Right lobe of liver (tissue), 6 donors: ENCODE data around the gene PHF1. TPM values are rescaled to one million over a fixed set of nuclear protein-coding genes. Genes with fewer than 3 reads are reported as not detected.
"Not testable (repeated sequence)": the region's sequence is repeated elsewhere in the genome, so short reads cannot be mapped to it uniquely, and the experiment has no call there.

Experiments
- ATAC-seq, 4 donors: fragments of 200-7000 bp; cut with Tn5 transposase; one replicate each; pipeline ENCODE4 v1.9.1; 2020; ENCODE audit warnings: mild to moderate bottlenecking in 4 of 4, moderate library complexity in 4 of 4
- DNase-seq, 3 donors: peaks; one replicate each; pipeline ENCODE4 v3.0.0-alpha.2; 2020
- H3K27ac ChIP-seq, 3 donors: fragments of 200-600 bp; one replicate each; pipeline ENCODE4 v1.8.0; 2022
- H3K27me3 ChIP-seq, 2 donors: fragments of 200-600 bp; one replicate each; pipeline ENCODE4 v1.8.0; 2022
- H3K36me3 ChIP-seq, 4 donors: fragments of 200-600 bp; sonication (generic) in 1 of 4; one replicate each; pipeline versions ENCODE4 v1.5.1 to v1.8.0; 2017 to 2022; ENCODE audit warnings: control low read depth in 1 of 4
- H3K4me1 ChIP-seq, 4 donors: fragments of 200-600 bp; sonication (generic) in 1 of 4; one replicate each; pipeline versions ENCODE4 v1.5.1 to v1.8.0; 2017 to 2022; ENCODE audit warnings: control low read depth in 1 of 4
- H3K4me3 ChIP-seq, 3 donors: fragments of 200-600 bp; one replicate each; pipeline ENCODE4 v1.8.0; 2022
- H3K9me3 ChIP-seq, 4 donors: fragments of 200-600 bp; sonication (generic) in 1 of 4; one replicate each; pipeline versions ENCODE4 v1.5.1 to v1.8.0; 2017 to 2022; ENCODE audit warnings: control low read depth in 1 of 4
- POLR2A ChIP-seq: fragments of 450-650 bp; IDR thresholded peaks from one replicate; pipeline ENCODE4 v1.6.1; 2017; ENCODE audit warnings: antibody characterized with exemption, mild to moderate bottlenecking
- WGBS: methylation state at CpG from one replicate; pipeline ENCODE4 v1.1.6; 2018; ENCODE audit warnings: low coverage, low lambda C conversion rate; ENCODE audit not compliant: insufficient coverage; ENCODE audit errors: missing lambda C conversion rate; 5-methylcytosine and 5-hydroxymethylcytosine counted together
- intact Hi-C, 2 donors: fragments of 100-400 bp; cut with DNase I; formaldehyde crosslinking; loops; one replicate each; pipeline versions ENCODE4 v1.11.2 to v1.14.1; 2022
- total RNA-seq, 6 experiments: library from RNA; depleted of rRNA in 2 of 6; stranded (reverse); fragments of >200 nt in 2 of 6; fragmentation: NEBNext Ultra II Directional in 3 of 6; extraction: Animal tissue kit (Norgen Biotek cat#: 25700) in 3 of 6; gene quantifications; one replicate each; pipeline versions ENCODE4 v1.1.0 to v1.2.4, GENCODE V29; 2016 to 2023
- TF ChIP-seq, protein P1 (sequence below), 4 donors: fragments of 200-600 bp in 3 of 4; fragments of 450-650 bp in 1 of 4; IDR thresholded peaks; one replicate each; pipeline versions ENCODE4 v1.5.1 to v1.8.0; 2016 to 2022; ENCODE audit warnings: antibody characterized with exemption in 4 of 4, mild to moderate bottlenecking in 2 of 4
- donor health status: DM: no; HTN: yes; CAD: no.
- donor health status: DM: no; HTN: no; CAD: no.
- donor health status: DM: no; HTN: no; CAD: no.
- donor health status: DM: no; HTN: yes; CAD: no.
- donor health status: DM: no; HTN: yes; CAD: no.

The PHF1 gene
- total RNA-seq, 6 experiments from 2014 or later = 14.7 to 21.3 (median 18.3) TPM

DNA sequence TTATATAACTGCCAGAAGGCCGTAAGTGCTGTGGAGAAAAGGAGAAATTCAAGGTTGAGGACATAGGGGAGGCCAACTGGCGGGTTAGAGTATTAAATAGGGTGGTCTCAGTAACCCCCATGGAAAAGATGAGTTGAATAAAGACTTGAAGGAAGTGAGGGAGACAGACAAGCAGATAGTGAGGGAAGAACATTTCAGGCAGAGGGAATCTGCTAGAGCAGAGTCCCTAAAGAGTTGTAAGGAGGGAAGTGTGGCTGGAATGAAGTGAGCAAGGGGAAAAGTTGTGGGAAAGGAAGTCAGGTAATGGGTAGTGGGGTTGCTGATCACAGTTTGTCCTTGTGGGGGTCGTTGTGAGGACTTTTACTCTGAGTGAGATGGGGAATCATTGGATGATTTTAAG is 17.8 kb upstream of the PHF1 start:
- no peaks in the 10 kb centered on the region for H3K9me3 ChIP-seq
- no peak for ATAC-seq
- H3K36me3 ChIP-seq = no peaks in the 10 kb centered on the region
- no peak overlapping the region for H3K4me3 ChIP-seq
- no peak for DNase-seq
- H3K4me1 ChIP-seq = peaks cover 0 to 9% (median 3%) of the 10 kb centered on the region in 4 donors
- H3K27me3 ChIP-seq = no peaks in the 10 kb centered on the region
- no peak for TF ChIP-seq POLR2A
- intact Hi-C loops = no loop called here
- H3K27ac ChIP-seq = no peak overlapping the region
- WGBS = 61% methylated on average over 3 of the region's 3 CpGs

DNA sequence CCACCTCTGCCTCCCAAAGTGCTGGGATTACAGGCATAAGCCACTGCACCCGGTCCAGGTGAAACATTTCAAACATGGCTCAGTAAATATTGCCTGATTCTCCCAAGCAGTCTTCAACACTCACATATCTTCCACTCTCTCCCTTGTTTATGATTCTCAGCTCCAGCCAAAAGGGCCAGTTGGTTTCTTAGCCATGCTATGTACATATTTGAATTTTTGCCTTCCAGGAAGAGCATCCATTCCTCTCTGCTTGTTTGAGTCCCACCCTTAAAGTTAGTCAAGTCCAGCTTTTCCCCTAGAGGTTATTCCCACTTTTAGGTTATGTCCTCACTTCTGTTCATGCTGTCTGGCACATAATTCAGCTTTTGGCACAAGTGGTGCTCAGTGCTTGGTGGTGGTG is 13.3 kb upstream of the PHF1 start:
- no peak for TF ChIP-seq POLR2A
- TF ChIP-seq, protein P1, sequence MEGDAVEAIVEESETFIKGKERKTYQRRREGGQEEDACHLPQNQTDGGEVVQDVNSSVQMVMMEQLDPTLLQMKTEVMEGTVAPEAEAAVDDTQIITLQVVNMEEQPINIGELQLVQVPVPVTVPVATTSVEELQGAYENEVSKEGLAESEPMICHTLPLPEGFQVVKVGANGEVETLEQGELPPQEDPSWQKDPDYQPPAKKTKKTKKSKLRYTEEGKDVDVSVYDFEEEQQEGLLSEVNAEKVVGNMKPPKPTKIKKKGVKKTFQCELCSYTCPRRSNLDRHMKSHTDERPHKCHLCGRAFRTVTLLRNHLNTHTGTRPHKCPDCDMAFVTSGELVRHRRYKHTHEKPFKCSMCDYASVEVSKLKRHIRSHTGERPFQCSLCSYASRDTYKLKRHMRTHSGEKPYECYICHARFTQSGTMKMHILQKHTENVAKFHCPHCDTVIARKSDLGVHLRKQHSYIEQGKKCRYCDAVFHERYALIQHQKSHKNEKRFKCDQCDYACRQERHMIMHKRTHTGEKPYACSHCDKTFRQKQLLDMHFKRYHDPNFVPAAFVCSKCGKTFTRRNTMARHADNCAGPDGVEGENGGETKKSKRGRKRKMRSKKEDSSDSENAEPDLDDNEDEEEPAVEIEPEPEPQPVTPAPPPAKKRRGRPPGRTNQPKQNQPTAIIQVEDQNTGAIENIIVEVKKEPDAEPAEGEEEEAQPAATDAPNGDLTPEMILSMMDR (IDR thresholded peaks at IDR 0.05) = no peak
- peaks cover 0 to under 1% (median 0%) of the 10 kb centered on the region in 4 donors for H3K4me1 ChIP-seq
- ATAC-seq (no peak), DNase-seq (no peak)
- H3K9me3 ChIP-seq = no peaks in the 10 kb centered on the region
- no peaks in the 10 kb centered on the region for H3K36me3 ChIP-seq
- WGBS = 67% methylated on average over 1 of the region's 1 CpG
- no peak overlapping the region for H3K27ac ChIP-seq
- intact Hi-C loops = no loop called here
- H3K27me3 ChIP-seq = no peaks in the 10 kb centered on the region
- no peak overlapping the region for H3K4me3 ChIP-seq

DNA sequence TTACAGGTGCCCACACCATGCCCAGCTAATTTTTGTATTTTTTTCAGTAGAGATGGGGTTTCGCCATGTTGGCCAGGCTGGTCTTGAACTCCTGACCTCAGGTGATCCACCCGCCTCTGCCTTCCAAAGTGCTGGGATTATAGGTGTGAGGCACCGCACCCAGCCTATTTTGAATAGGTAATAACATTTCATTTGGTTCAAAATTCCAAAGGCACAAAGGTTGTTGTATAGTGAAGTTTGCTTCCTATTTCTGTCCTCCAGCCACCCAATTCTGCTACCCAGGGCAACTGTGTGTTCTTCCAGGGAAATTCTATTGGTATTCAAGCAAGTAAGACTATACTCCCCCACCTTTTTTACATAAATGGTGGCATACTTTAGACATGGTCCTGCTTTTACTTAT is 12.2 kb upstream of the PHF1 start:
- DNase-seq = not testable (repeated sequence)

DNA sequence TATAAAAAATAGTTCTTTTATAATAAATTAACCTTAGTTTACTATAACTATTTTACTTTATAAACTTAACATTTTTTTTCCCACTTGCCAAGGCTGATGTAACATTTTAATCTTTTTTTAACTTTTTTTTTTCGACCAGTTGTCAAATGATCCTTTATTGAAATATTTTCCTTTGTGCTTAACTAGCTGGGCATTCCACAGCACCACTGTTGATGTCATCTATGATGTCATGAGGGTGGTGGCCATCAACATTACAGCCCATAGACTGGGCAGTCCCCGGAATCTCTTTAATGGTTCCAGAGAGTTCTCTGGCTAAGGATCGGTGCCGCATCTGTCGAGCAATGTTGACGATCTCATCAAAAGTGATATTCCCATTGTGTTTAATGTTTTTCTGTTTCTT is 10.9 kb upstream of the PHF1 start:
- H3K27me3 ChIP-seq, intact Hi-C loops, H3K4me3 ChIP-seq, H3K4me1 ChIP-seq, ATAC-seq, H3K36me3 ChIP-seq, H3K9me3 ChIP-seq, H3K27ac ChIP-seq, DNase-seq: not testable (repeated sequence)
- 100% methylated on average over 5 of the region's 6 CpGs for WGBS

More for the DNA sequence above, 12.2 kb upstream of the PHF1 start:
- H3K27ac ChIP-seq, H3K27me3 ChIP-seq, H3K4me1 ChIP-seq, intact Hi-C loops, H3K36me3 ChIP-seq, H3K4me3 ChIP-seq, H3K9me3 ChIP-seq, ATAC-seq: not testable (repeated sequence)
- 83% methylated on average over 1 of the region's 3 CpGs for WGBS

DNA sequence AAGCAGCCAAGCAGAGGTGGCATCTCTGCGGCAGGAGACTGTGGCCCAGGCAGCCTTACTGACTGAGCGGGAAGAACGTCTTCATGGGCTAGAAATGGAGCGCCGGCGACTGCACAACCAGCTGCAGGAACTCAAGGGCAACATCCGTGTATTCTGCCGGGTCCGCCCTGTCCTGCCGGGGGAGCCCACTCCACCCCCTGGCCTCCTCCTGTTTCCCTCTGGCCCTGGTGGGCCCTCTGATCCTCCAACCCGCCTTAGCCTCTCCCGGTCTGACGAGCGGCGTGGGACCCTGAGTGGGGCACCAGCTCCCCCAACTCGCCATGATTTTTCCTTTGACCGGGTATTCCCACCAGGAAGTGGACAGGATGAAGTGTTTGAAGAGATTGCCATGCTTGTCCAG is 5.9 kb upstream of the PHF1 start:
- Histone ChIP-seq H3K27me3 (no peaks in the 10 kb centered on the region), H3K9me3 (no peaks in the 10 kb centered on the region), H3K4me1 (no peaks in the 10 kb centered on the region), H3K4me3 (no peak overlapping the region), H3K36me3 (no peaks in the 10 kb centered on the region), H3K27ac (no peak overlapping the region)
- 92% methylated on average over 4 of the region's 17 CpGs for WGBS
- DNase-seq (no peak), ATAC-seq (no peak)
- intact Hi-C loops = no loop called here
- TF ChIP-seq, protein P1 (IDR thresholded peaks at IDR 0.05) = no peak
- no peak for TF ChIP-seq POLR2A

DNA sequence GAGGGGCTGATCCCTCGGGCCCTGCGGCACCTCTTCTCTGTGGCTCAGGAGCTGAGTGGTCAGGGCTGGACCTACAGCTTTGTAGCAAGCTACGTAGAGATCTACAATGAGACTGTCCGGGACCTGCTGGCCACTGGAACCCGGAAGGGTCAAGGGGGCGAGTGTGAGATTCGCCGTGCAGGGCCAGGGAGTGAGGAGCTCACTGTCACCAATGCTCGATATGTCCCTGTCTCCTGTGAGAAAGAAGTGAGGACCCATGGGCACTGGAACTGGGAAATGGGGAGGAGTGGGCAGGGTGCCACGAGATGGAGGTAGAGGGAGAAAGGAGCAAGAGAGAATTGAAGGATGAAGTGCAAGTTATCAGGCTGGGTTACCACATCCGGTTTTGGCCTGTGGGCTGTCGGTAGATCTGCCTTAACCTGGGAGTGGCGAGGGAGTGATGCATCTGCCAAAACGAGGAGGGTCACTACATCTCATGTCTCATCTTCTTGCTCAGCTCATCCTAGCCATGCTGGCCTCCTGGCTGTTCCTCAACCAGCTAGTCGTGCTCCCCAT is 5.4 kb upstream of the PHF1 start:
- WGBS = 80% methylated on average over 6 of the region's 15 CpGs
- Histone ChIP-seq H3K36me3 (no peaks in the 10 kb centered on the region), H3K9me3 (no peaks in the 10 kb centered on the region), H3K27me3 (no peaks in the 10 kb centered on the region), H3K4me1 (no peaks in the 10 kb centered on the region), H3K4me3 (no peak overlapping the region), H3K27ac (no peak overlapping the region)
- TF ChIP-seq POLR2A = no peak
- TF ChIP-seq, protein P1 (IDR thresholded peaks at IDR 0.05) = no peak
- ATAC-seq (no peak), DNase-seq (no peak)
- intact Hi-C loops = no loop called here
